Activated CD8-positive, alpha-beta T cell treated with anti-CD3 and anti-CD28 coated beads for 36 hours (primary cell): Measurements from ENCODE around the gene ZNF629. TPM values are rescaled to one million over a fixed set of nuclear protein-coding genes. Genes with fewer than 3 reads are reported as not detected.

Experiments used
- ATAC-seq: fragments of 200-7000 bp; cut with Tn5 transposase; one replicate; pipeline ENCODE4 v1.10.0; 2021; ENCODE audit warnings: mild to moderate bottlenecking, moderate library complexity
- CTCF ChIA-PET: fragments of 350-600 bp; sonication (Branson Sonifier 250); formaldehyde crosslinking; loops from one replicate; lab custom pipeline; 2021; ENCODE audit warnings: antibody characterized with exemption; lab: Charles Lee
- POLR2A ChIA-PET: fragments of 350-600 bp; sonication (Branson Sonifier 250); formaldehyde crosslinking; loops from one replicate; lab custom pipeline; 2021; ENCODE audit warnings: antibody characterized with exemption; lab: Charles Lee
- DNase-seq: peaks from one replicate; pipeline ENCODE4 v3.0.0-alpha.2; 2020
- H3K27ac Mint-ChIP-seq: one replicate; pipeline ENCODE4 v1.8.0; 2021; ENCODE audit warnings: mild to moderate bottlenecking, mixed read lengths
- H3K27me3 Mint-ChIP-seq: one replicate; pipeline ENCODE4 v1.8.0; 2021; ENCODE audit warnings: mixed read lengths
- H3K36me3 Mint-ChIP-seq: one replicate; pipeline ENCODE4 v1.8.0; 2021; ENCODE audit warnings: low read depth, mixed read lengths
- H3K4me1 Mint-ChIP-seq: one replicate; pipeline ENCODE4 v1.8.0; 2021; ENCODE audit warnings: low read depth, mixed read lengths
- H3K4me3 Mint-ChIP-seq: one replicate; pipeline ENCODE4 v1.8.0; 2021; ENCODE audit warnings: mild to moderate bottlenecking, moderate library complexity, mixed read lengths
- H3K9me3 Mint-ChIP-seq: one replicate; pipeline ENCODE4 v1.8.0; 2021; ENCODE audit warnings: mixed read lengths
- intact Hi-C: fragments of 100-400 bp; cut with micrococcal nuclease; formaldehyde crosslinking; loops from one replicate; pipeline ENCODE4 v1.10.0; 2022
- total RNA-seq, 2 experiments: library from RNA; stranded (reverse); gene quantifications; one replicate each; pipeline ENCODE4 v1.2.3, GENCODE V29; 2021
- TF ChIP-seq, protein P1 (sequence below): fragments of 200-600 bp; IDR thresholded peaks from one replicate; pipeline ENCODE4 v1.8.0; 2022; ENCODE audit warnings: antibody characterized with exemption, mild to moderate bottlenecking

The ZNF629 gene
- total RNA-seq, 2 experiments from 2014 or later: 2.8 to 3.2 TPM

DNA sequence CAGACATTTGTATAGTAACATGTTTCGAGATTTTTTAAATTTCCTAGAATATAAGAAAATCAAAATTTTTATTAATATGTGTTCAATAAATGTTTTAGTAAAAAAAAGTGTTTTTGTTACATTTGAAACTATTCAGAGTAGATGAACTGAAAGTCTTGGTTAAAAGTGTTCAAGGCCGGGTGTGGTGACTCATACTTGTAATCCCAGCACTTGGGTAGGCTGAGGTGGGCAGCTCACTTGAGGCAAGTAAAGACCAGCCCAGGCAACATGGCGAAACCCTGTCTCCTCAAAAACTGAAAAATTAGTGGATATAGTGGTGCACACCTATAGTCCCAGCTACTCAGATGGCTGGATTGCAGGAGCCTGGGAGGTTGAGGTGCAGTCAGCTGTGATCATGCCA is 55.6 kb downstream of the ZNF629 start:
- H3K36me3 Mint-ChIP-seq: peaks cover 50% of the 10 kb centered on the region
- DNase-seq: peak; percentile 28
- no peaks in the 10 kb centered on the region for H3K27me3 Mint-ChIP-seq
- intact Hi-C loops: no loop called here
- H3K9me3 Mint-ChIP-seq: no peaks in the 10 kb centered on the region
- H3K4me1 Mint-ChIP-seq: peaks cover 13% of the 10 kb centered on the region
- CTCF ChIA-PET: interaction anchor here (0.9 to 2.2 kb wide), 2 partner anchors 37 to 114 kb away, joined by 3 to 4 read pairs; no protein-coding TSS in a partner anchor
- no peak overlapping the region for H3K27ac Mint-ChIP-seq
- peak; percentile 61 for ATAC-seq
- POLR2A ChIA-PET: interaction anchor here (1.5 to 5.5 kb wide), 3 partner anchors 10 to 20 kb away, joined by 3 to 30 read pairs (median 10); partner anchors contain the start of gene PHKG2
- H3K4me3 Mint-ChIP-seq: no peak overlapping the region
- TF ChIP-seq, protein P1, sequence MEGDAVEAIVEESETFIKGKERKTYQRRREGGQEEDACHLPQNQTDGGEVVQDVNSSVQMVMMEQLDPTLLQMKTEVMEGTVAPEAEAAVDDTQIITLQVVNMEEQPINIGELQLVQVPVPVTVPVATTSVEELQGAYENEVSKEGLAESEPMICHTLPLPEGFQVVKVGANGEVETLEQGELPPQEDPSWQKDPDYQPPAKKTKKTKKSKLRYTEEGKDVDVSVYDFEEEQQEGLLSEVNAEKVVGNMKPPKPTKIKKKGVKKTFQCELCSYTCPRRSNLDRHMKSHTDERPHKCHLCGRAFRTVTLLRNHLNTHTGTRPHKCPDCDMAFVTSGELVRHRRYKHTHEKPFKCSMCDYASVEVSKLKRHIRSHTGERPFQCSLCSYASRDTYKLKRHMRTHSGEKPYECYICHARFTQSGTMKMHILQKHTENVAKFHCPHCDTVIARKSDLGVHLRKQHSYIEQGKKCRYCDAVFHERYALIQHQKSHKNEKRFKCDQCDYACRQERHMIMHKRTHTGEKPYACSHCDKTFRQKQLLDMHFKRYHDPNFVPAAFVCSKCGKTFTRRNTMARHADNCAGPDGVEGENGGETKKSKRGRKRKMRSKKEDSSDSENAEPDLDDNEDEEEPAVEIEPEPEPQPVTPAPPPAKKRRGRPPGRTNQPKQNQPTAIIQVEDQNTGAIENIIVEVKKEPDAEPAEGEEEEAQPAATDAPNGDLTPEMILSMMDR: no peak

DNA sequence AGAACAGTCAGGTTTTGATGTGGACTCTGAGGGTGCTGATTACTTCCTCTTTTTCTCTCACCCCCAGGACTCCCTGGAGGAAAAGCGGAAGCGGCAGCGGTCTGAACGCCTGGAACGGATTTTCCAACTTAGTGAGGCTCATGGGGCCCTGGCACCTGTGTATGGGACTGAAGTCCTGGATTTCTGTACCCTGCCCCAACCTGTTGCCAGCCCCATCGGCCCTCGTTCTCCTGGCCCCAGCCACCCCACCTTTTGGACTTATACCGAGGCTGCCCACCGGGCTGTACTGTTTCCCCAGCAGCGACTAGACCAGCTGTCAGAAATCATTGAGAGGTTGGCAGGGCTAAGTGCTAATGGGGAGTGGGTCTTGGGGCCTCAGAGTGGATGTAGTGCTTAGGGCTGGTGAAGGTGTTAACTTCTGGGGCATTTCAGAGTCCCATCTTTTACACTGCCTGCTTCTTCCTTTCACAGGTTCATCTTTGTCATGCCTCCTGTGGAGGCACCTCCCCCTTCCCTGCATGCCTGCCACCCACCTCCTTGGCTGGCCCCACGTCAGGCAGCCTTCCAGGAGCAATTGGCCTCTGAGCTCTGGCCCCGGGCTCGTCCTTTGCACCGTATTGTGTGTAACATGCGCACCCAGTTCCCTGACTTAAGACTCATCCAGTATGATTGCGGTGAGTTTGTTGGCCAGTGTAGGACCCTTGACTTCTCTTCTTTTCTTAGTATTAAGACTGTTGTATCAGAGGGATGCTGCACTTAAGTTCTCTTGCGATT is 57.9 kb downstream of the ZNF629 start:
- ChIA-PET CTCF (no interaction called here), POLR2A (interaction anchor here (0.7 to 5.5 kb wide), 7 partner anchors 7 to 49 kb away, joined by 3 to 30 read pairs (median 5); partner anchors contain the start of gene PHKG2)
- Mint-ChIP-seq H3K36me3 (peaks cover 55% of the 10 kb centered on the region), H3K27me3 (no peaks in the 10 kb centered on the region), H3K4me3 (no peak overlapping the region), H3K27ac (peak overlapping the region; percentile 39), H3K4me1 (peaks cover 13% of the 10 kb centered on the region), H3K9me3 (no peaks in the 10 kb centered on the region)
- ATAC-seq (no peak), DNase-seq (no peak)
- TF ChIP-seq, protein P1: no peak
- intact Hi-C loops: no loop called here

Other genes starting within 250 kb of the ZNF629 start
- 10 to 100 TPM in 1 of 2 experiments, 1 to 10 TPM in 1; 9.7 to 10.4 TPM for gene ZNF764, start 228.8 kb downstream of the ZNF629 start, total RNA-seq
- 1 to 10 TPM; 4.7 to 5.5 TPM for gene ZNF688, start 215.5 kb downstream of the ZNF629 start, total RNA-seq
- 10 to 100 TPM in 1 of 2 experiments, 1 to 10 TPM in 1; 8.8 to 10.3 TPM for gene ZNF785, start 201.5 kb downstream of the ZNF629 start, total RNA-seq
- 10 to 100 TPM in 1 of 2 experiments, 1 to 10 TPM in 1; 9.8 to 11.3 TPM for gene ZNF689, start 176.8 kb downstream of the ZNF629 start, total RNA-seq
- 10 to 100 TPM; 74.0 to 76.6 TPM for gene PRR14, start 136.2 kb downstream of the ZNF629 start, total RNA-seq
- 10 to 100 TPM; 80.3 to 85.8 TPM for gene FBRS, start 128.8 kb downstream of the ZNF629 start, total RNA-seq
- gene SRCAP, start 88.0 kb downstream of the ZNF629 start, total RNA-seq: 10 to 100 TPM; 57.2 to 64.7 TPM
- gene PHKG2, start 38.8 kb downstream of the ZNF629 start, total RNA-seq: 10 to 100 TPM; 27.8 to 30.3 TPM
- gene CFAP119, start 25.1 kb downstream of the ZNF629 start, total RNA-seq: 1 to 10 TPM; 3.8 to 3.9 TPM
- gene RNF40, start 24.9 kb downstream of the ZNF629 start, total RNA-seq: 10 to 100 TPM; 63.2 to 68.1 TPM
- 10 to 100 TPM; 21.8 to 23.6 TPM for gene BCL7C, start 106.9 kb upstream of the ZNF629 start, total RNA-seq
- under 1 TPM; 0.31 to 0.32 TPM for gene CTF1, start 109.4 kb upstream of the ZNF629 start, total RNA-seq
- gene FBXL19, start 136.4 kb upstream of the ZNF629 start, total RNA-seq: 10 to 100 TPM; 21.1 to 22.0 TPM
- 10 to 100 TPM in 1 of 2 experiments, 1 to 10 TPM in 1; 7.6 to 10.9 TPM for gene ORAI3, start 161.9 kb upstream of the ZNF629 start, total RNA-seq
- gene SETD1A, start 170.5 kb upstream of the ZNF629 start, total RNA-seq: 10 to 100 TPM; 18.0 to 19.2 TPM
- gene HSD3B7, start 198.0 kb upstream of the ZNF629 start, total RNA-seq: 1 to 10 TPM in 1 of 2 experiments, under 1 TPM in 1; 0.45 to 1.3 TPM
- gene STX1B, start 223.4 kb upstream of the ZNF629 start, total RNA-seq: 1 to 10 TPM; 1.1 to 1.8 TPM
- gene STX4, start 246.4 kb upstream of the ZNF629 start, total RNA-seq: 10 to 100 TPM; 25.2 to 27.7 TPM